T-cell (primary cell): ENCODE measurements around the gene DISP2. TPM values are rescaled to one million over a fixed set of nuclear protein-coding genes. Genes with fewer than 3 reads are reported as not detected.

Experiments used
- ATAC-seq, 4 experiments: fragments of 200-7000 bp in 3 of 4; fragments of 150-1000 bp in 1 of 4; cut with Tn5 transposase; replicated peaks in 1 of 4; 1 replicate in 3 of 4; 2 replicates in 1 of 4; pipeline ENCODE4 v1.10.0; 2021; ENCODE audit warnings: moderate library complexity in 3 of 4, mild to moderate bottlenecking in 2 of 4, moderate number of reproducible peaks in 1 of 4
- CTCF ChIA-PET, 2 donors: fragments of 300-600 bp; sonication (Branson Sonifier 250); formaldehyde crosslinking; loops; one replicate each; lab custom pipeline; 2022; ENCODE audit warnings: antibody characterized with exemption in 2 of 2; lab: Charles Lee
- POLR2A ChIA-PET, 2 donors: fragments of 300-600 bp; sonication (Branson Sonifier 250); formaldehyde crosslinking; loops; one replicate each; lab custom pipeline; 2022; ENCODE audit warnings: antibody characterized with exemption in 2 of 2; lab: Charles Lee
- DNase-seq, 35 experiments: peaks; one replicate each; pipeline versions ENCODE4 v3.0.0 to v3.0.0-alpha.2; 2013 to 2023
- H3K27ac ChIP-seq: one replicate; pipeline ENCODE4 v1.5.1; 2013; ENCODE audit warnings: low read length
- H3K27me3 ChIP-seq, 2 experiments: replicated peaks in 1 of 2; 1 replicate in 1 of 2; 2 replicates in 1 of 2; pipeline versions ENCODE4 v1.6.1 to v1.7.0; 2013; ENCODE audit warnings: low read length in 1 of 2, mixed read lengths in 1 of 2; ENCODE audit not compliant: control insufficient read depth in 2 of 2, insufficient read depth in 2 of 2; ENCODE audit errors: extremely low read depth in 1 of 2
- H3K36me3 ChIP-seq, 2 donors: 1 replicate in 1 of 2; 2 replicates in 1 of 2; pipeline versions ENCODE4 v1.6.1 to v1.7.0; 2013; ENCODE audit warnings: low read length in 1 of 2; ENCODE audit not compliant: control insufficient read depth in 2 of 2, insufficient read depth in 1 of 2; ENCODE audit errors: extremely low read depth in 1 of 2
- H3K4me1 ChIP-seq, 2 experiments: 1 replicate in 1 of 2; 2 replicates in 1 of 2; pipeline versions ENCODE4 v1.6.1 to v1.7.0; 2013; ENCODE audit warnings: low read length in 2 of 2, mixed read lengths in 1 of 2; ENCODE audit not compliant: insufficient read depth in 2 of 2, control insufficient read depth in 1 of 2; ENCODE audit errors: extremely low read depth in 1 of 2
- H3K4me3 ChIP-seq, 2 donors: 1 replicate in 1 of 2; 2 replicates in 1 of 2; pipeline versions ENCODE4 v1.5.1 to v1.7.0; 2013; ENCODE audit warnings: mild to moderate bottlenecking in 2 of 2, low read length in 1 of 2, moderate library complexity in 1 of 2; ENCODE audit not compliant: control insufficient read depth in 1 of 2; ENCODE audit errors: extremely low read depth in 1 of 2
- H3K9me3 ChIP-seq: 2 replicates; pipeline ENCODE4 v1.7.0; 2013
- H3K27ac Mint-ChIP-seq, 2 donors: one replicate each; pipeline ENCODE4 v1.8.0; 2020 to 2021; ENCODE audit warnings: mild to moderate bottlenecking in 2 of 2, mixed read lengths in 2 of 2
- H3K27me3 Mint-ChIP-seq, 2 donors: one replicate each; pipeline ENCODE4 v1.8.0; 2021 to 2022; ENCODE audit warnings: mixed read lengths in 2 of 2
- H3K36me3 Mint-ChIP-seq: one replicate; pipeline ENCODE4 v1.8.0; 2021; ENCODE audit warnings: mixed read lengths
- H3K4me1 Mint-ChIP-seq, 3 donors: one replicate each; pipeline ENCODE4 v1.8.0; 2020 to 2022; ENCODE audit warnings: mixed read lengths in 3 of 3, mild to moderate bottlenecking in 1 of 3
- H3K4me3 Mint-ChIP-seq, 3 donors: one replicate each; pipeline ENCODE4 v1.8.0; 2020 to 2022; ENCODE audit warnings: mild to moderate bottlenecking in 3 of 3, mixed read lengths in 3 of 3, moderate library complexity in 3 of 3
- H3K9me3 Mint-ChIP-seq, 3 donors: one replicate each; pipeline ENCODE4 v1.8.0; 2020 to 2022; ENCODE audit warnings: mixed read lengths in 3 of 3
- WGBS: methylation state at CpG from one replicate; pipeline ENCODE4 v1.1.5; 2013; ENCODE audit warnings: missing lambda C conversion rate; ENCODE audit not compliant: insufficient coverage; 5-methylcytosine and 5-hydroxymethylcytosine counted together
- total RNA-seq, 35 experiments: library from RNA in 6 of 35; stranded (reverse) in 6 of 35; fragments of 120-200 nt in 1 of 35; gene quantifications; one replicate each; pipeline versions ENCODE4 v1.2.1 to v1.2.4 and lab custom pipeline; 2013 to 2026

Gene DISP2
- total RNA-seq, 5 donors from 2014 or later (not counting 1 experiment from before 2014, with no cell fraction given), result 0.03 to 1.4 (median 0.18) TPM

DNA sequence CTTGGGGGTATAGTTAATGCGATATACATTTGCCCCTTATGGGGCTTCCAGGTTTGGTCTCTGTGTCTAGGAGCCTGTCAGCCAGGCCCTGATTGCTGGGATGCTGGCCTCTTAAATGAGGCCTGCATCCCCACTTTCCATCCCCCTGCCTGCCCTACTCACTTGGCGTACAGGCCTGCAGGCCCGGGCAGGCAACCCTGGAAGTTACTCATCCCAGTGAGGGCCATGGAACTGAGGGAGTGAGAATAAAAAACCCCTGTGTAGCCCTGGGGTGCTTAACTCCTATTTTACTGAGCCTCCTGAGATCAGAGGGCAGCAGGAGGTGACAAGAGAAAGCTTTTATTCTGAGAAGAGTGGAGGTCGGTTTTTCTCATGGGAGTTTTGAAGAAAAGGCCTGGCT is 2.0 kb downstream of the DISP2 start:
- no peak for DNase-seq
- no peaks in the 10 kb centered on the region for H3K9me3 ChIP-seq

DNA sequence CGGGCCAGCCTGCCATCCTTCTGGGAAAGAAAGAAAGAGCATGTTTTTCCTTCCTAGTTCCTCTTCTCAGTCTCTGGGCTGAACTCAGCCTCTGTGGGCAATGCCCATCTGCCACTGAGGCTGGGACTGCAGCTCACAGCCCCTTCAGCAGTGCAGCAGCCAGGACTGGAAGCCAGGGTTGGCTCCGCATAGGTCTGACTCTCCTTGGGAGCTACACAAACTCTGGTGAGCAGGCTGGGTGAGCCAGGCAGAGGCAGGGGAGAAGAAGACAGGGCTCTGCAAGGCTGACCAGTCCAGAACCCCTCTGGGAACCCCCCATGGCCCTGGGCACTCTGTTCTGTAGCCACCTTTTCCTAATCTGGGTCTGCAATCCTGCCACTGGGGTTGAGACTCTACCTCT is 3.6 kb downstream of the DISP2 start:
- peaks cover 0 to 1% of the 10 kb centered on the region in 2 donors for H3K27me3 Mint-ChIP-seq
- Histone ChIP-seq H3K36me3 (peaks cover 2 to 6% of the 10 kb centered on the region in 2 donors), H3K4me1 (peaks cover 2 to 48% of the 10 kb centered on the region in 2 experiments), H3K27me3 (peaks cover 0 to 8% of the 10 kb centered on the region in 2 experiments), H3K9me3 (no peaks in the 10 kb centered on the region), H3K27ac (no peak overlapping the region), H3K4me3 (no peak overlapping the region)
- no peak overlapping the region for H3K27ac Mint-ChIP-seq
- POLR2A ChIA-PET, result no interaction called here
- ATAC-seq (no peak), DNase-seq (no peak)
- peaks cover 17% of the 10 kb centered on the region for H3K36me3 Mint-ChIP-seq
- H3K9me3 Mint-ChIP-seq, result no peaks in the 10 kb centered on the region
- CTCF ChIA-PET, result no interaction called here
- WGBS, result 93% methylated on average over 2 of the region's 2 CpGs
- H3K4me1 Mint-ChIP-seq, result peaks cover 22 to 30% (median 23%) of the 10 kb centered on the region in 3 donors
- no peak overlapping the region for H3K4me3 Mint-ChIP-seq

More for the DNA sequence above, 2.0 kb downstream of the DISP2 start:
- Mint-ChIP-seq H3K27me3 (peaks cover 0 to 7% of the 10 kb centered on the region in 2 donors), H3K4me1 (peaks cover 12 to 22% (median 19%) of the 10 kb centered on the region in 3 donors), H3K9me3 (no peaks in the 10 kb centered on the region), H3K4me3 (peak overlapping the region in 2 of 3 donors; percentile 13 to 83), H3K27ac (no peak overlapping the region), H3K36me3 (peaks cover 17% of the 10 kb centered on the region)
- no peak for ATAC-seq
- peaks cover 0 to 11% of the 10 kb centered on the region in 2 experiments for H3K27me3 ChIP-seq
- ChIA-PET CTCF (no interaction called here), POLR2A (no interaction called here)
- WGBS, result 90% methylated on average over 2 of the region's 4 CpGs
- H3K4me1 ChIP-seq, result peaks cover 2 to 32% of the 10 kb centered on the region in 2 experiments
- no peak overlapping the region for H3K4me3 ChIP-seq
- H3K36me3 ChIP-seq, result peaks cover 2 to 6% of the 10 kb centered on the region in 2 donors
- H3K27ac ChIP-seq, result no peak overlapping the region

DNA sequence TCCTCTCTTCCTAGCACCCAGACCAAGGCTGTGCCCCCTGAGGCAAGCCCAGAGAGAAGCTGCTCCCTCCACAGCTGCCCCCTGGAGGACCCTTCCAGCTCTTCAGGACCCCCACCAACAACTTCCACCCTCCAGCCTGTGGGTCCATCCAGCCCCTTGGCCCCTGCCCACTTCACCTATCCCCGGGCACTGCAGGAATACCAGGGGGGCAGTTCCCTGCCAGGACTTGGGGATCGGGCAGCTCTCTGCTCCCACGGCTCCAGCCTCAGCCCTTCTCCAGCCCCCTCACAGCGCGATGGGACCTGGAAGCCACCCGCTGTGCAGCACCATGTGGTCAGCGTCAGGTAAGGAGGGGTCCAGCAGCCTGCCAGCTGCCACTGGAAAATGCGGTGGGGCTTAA is 5.6 kb downstream of the DISP2 start:
- 98% methylated on average over 6 of the region's 8 CpGs for WGBS

DNA sequence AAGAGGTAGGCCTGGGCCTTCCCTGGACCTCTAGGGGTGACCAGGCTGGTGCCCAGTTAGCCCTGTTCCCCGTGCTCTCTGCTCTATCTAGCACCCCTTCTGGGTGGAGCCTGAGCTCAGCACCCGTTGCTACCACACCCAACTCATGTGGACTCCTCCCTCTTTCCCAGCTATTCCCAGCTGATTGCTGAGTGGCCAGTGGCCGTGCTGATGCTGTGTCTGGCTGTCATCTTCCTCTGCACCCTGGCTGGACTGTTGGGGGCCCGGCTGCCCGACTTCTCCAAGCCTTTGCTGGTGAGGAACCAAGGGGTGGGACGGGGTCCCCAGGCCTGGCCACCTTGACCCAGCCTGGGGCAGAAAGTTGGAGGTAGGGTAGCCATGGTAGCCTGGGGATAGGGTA is 6.2 kb downstream of the DISP2 start:
- H3K9me3 ChIP-seq, result no peaks in the 10 kb centered on the region
- H3K4me3 Mint-ChIP-seq, result no peak overlapping the region
- no peaks in the 10 kb centered on the region for H3K27me3 Mint-ChIP-seq
- H3K36me3 ChIP-seq, result peaks cover 2 to 6% of the 10 kb centered on the region in 2 donors
- CTCF ChIA-PET, result no interaction called here
- ATAC-seq (no peak), DNase-seq (no peak)
- no peaks in the 10 kb centered on the region for H3K27me3 ChIP-seq
- peaks cover 18 to 32% (median 28%) of the 10 kb centered on the region in 3 donors for H3K4me1 Mint-ChIP-seq
- peaks cover 8 to 48% of the 10 kb centered on the region in 2 experiments for H3K4me1 ChIP-seq
- 92% methylated on average over 5 of the region's 6 CpGs for WGBS
- no peak overlapping the region for H3K4me3 ChIP-seq
- no peak overlapping the region for H3K27ac Mint-ChIP-seq
- no peaks in the 10 kb centered on the region for H3K9me3 Mint-ChIP-seq
- H3K27ac ChIP-seq, result no peak overlapping the region
- H3K36me3 Mint-ChIP-seq, result peaks cover 17% of the 10 kb centered on the region
- POLR2A ChIA-PET, result no interaction called here

More for the DNA sequence above, 5.6 kb downstream of the DISP2 start:
- H3K27ac ChIP-seq, result no peak overlapping the region
- Mint-ChIP-seq H3K4me3 (no peak overlapping the region), H3K36me3 (peaks cover 17% of the 10 kb centered on the region), H3K27ac (no peak overlapping the region), H3K9me3 (no peaks in the 10 kb centered on the region), H3K4me1 (peaks cover 23 to 37% (median 31%) of the 10 kb centered on the region in 3 donors), H3K27me3 (no peaks in the 10 kb centered on the region)
- ChIA-PET CTCF (no interaction called here), POLR2A (no interaction called here)
- ATAC-seq (no peak), DNase-seq (no peak)
- peaks cover 0 to 2% of the 10 kb centered on the region in 2 experiments for H3K27me3 ChIP-seq
- H3K4me1 ChIP-seq, result peaks cover 10 to 51% of the 10 kb centered on the region in 2 experiments
- no peaks in the 10 kb centered on the region for H3K9me3 ChIP-seq
- peaks cover 2 to 6% of the 10 kb centered on the region in 2 donors for H3K36me3 ChIP-seq
- H3K4me3 ChIP-seq, result no peak overlapping the region

DNA sequence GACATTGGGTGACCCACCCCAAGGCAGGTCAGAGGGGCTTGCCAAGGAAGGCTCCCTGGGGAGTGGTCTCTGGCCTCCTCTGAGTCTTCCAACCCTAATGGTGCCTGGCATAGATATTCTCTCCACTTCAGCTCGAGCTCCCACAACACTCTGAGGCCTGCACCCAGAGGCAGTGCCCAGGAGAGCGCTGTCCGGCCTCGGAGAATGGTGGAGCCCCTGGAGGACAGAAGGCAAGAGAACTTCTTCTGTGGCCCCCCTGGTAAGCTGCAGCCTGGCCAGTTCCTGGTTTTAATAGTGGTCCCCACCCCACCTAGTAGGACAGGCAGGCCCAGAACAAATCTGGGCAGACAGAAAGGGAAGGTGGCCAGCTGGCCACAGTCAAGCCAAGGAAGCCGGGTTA is 7.0 kb downstream of the DISP2 start:
- ATAC-seq (no peak), DNase-seq (no peak)
- peaks cover 18 to 30% (median 28%) of the 10 kb centered on the region in 3 donors for H3K4me1 Mint-ChIP-seq
- 100% methylated on average over 4 of the region's 5 CpGs for WGBS
- Histone ChIP-seq H3K27ac (no peak overlapping the region), H3K4me1 (peaks cover 8 to 48% of the 10 kb centered on the region in 2 experiments), H3K36me3 (peaks cover 2 to 6% of the 10 kb centered on the region in 2 donors), H3K27me3 (no peaks in the 10 kb centered on the region), H3K4me3 (no peak overlapping the region), H3K9me3 (no peaks in the 10 kb centered on the region)
- POLR2A ChIA-PET, result no interaction called here
- no peak overlapping the region for H3K27ac Mint-ChIP-seq
- no peaks in the 10 kb centered on the region for H3K9me3 Mint-ChIP-seq
- H3K4me3 Mint-ChIP-seq, result peak overlapping the region in 1 of 3 donors; percentile 87
- H3K27me3 Mint-ChIP-seq, result no peaks in the 10 kb centered on the region
- CTCF ChIA-PET, result interaction anchor here in 1 of 2 donors (0.9 kb wide), 1 partner anchor 25 kb away, joined by 3 read pairs; no protein-coding TSS in a partner anchor
- H3K36me3 Mint-ChIP-seq, result peaks cover 17% of the 10 kb centered on the region

DNA sequence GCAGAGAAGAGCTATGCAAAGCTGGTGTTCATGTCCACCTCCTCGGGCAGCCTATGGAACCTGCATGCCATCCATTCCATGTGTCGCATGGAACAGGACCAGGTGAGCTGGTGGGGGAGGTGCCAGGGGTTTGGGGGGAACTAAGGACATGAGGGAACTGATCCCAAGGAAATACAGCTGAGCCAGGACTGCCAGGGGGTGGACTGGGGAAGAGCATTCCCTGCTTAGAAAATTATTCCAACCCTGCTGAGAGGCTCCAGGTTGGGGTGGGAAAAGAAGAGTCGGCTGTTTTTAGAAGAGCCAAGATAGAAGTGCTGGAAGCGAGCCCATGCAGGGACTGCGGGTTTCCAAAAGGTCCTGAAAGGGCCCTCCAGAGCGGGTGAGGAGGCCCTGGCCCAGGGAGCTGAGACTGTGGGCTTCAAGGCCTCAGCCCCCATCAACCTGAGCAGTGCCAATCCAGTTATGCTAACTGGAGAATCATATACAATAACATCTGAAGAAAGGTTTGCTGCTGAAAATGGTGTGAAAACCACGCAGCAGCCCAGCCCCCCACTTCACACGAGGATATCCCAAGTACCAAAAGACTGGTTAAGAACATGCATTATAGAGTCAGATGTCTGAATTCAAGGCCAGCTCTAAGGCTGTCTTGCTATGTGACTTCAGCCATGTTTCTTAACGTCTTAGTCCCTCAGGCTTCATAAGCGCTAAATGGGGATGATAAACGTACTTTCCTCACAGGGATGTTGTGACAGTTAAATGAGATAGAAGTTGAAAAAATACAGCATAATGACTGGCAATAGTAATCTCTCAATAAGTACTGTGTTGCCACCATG is 7.8 kb downstream of the DISP2 start:
- Histone ChIP-seq H3K36me3 (peaks cover 2 to 6% of the 10 kb centered on the region in 2 donors), H3K27me3 (no peaks in the 10 kb centered on the region), H3K4me1 (peaks cover 8 to 48% of the 10 kb centered on the region in 2 experiments), H3K4me3 (no peak overlapping the region), H3K9me3 (no peaks in the 10 kb centered on the region), H3K27ac (no peak overlapping the region)
- H3K9me3 Mint-ChIP-seq, result no peaks in the 10 kb centered on the region
- peaks cover 15% of the 10 kb centered on the region for H3K36me3 Mint-ChIP-seq
- no peak for ATAC-seq
- CTCF ChIA-PET, result interaction anchor here (0.6 to 1.8 kb wide), 5 partner anchors 21 to 342 kb away, joined by 3 to 5 read pairs (median 4); no protein-coding TSS in a partner anchor
- no peaks in the 10 kb centered on the region for H3K27me3 Mint-ChIP-seq
- POLR2A ChIA-PET, result no interaction called here
- DNase-seq, result no peak
- no peak overlapping the region for H3K27ac Mint-ChIP-seq
- peak overlapping the region in 1 of 3 donors; percentile 87 for H3K4me3 Mint-ChIP-seq
- peaks cover 18 to 30% (median 28%) of the 10 kb centered on the region in 3 donors for H3K4me1 Mint-ChIP-seq
- 91% methylated on average over 7 of the region's 11 CpGs for WGBS
